HG03558 (cell line): Measurements from ENCODE around the gene PI3.

ENCODE experiments used
- ATAC-seq: cut with Tn5 transposase; IDR thresholded peaks from one replicate; pipeline ENCODE4 v1.9.1; 2021; ENCODE audit warnings: moderate number of reproducible peaks; ENCODE audit not compliant: unreplicated experiment; ENCODE audit errors: extremely low read depth

Gene PI3

DNA sequence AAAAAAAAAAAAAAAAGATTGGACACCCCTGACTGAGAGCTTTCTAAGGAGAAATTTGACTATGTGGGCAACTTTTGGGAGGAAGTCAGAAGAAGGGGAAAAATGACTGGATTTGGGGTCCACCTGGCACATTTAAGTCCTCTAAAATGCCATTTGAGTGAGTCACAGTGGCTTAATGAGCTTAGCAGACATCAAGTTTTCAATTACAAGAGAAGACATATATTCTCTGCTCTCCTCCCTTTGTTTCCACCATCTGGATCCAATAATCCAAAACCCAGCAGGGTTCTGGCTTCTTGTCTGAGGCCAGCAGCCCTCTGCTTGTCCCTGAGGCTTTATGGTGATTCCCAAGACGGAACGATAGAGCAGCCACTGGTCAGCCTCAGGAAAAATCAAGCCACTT is 6.9 kb downstream of the PI3 start:
- ATAC-seq: no peak

DNA sequence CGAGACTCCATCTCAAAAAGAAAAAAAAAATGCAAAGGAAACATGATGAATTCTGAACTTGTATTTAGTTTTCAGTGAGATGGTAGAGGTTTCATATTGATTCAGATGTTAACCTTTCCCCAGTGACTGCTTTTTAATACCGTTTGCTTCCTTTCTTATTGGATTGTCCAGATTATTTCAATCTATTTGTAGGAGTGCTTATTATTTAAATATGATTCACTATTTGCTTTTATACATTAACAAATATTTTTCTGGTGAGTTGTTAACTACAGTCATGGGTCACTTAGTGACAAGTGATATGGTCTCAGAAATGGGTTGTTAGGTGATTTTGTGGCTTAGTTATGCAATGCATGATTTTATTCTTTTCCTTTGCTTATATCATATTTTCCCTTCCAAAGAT is 8.4 kb downstream of the PI3 start:
- no peak for ATAC-seq

DNA sequence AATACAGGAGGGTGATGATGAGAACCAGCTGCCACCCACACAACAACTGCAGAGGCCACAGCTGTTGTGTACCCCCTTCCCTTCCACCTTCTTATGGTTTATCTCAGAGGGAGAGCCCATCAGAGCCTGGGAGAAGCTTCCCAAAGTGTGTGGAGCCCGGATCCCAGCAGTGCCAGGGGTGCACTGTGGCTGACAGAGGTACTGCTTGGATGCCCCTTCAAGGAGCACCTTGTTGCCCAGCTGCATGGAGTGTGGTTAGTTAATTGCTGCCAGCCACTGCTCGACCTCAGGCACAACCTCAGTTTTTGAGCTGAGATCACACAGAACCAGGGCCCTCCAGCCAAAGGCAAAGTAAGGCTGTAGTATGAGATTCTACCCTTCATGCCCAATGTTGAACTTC is 13.0 kb downstream of the PI3 start:
- ATAC-seq: no peak

DNA sequence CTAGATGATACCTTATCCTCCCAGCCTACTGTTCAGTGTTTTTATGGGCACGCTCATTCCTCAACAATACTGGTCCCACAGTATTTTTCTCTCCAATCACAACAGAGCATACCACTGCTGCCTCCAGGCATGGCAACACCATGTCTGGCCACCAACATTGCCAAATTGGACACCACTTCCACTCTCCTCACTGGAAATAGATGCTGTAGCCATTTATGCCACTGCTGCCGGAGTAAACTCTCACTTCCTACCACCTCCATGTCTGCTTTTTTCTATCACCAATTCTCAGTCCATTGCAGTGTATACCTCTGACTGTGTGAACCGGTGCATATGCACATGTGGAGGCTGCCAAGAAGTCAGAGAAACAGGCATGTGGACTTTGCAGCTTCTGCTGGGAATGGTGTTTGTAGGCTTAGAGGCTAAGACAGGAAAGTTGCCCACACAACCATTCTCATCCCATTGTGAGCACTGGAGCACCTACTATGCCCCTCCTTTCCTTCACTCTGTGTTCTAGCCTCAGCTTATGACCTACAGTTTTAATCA is 14.4 kb downstream of the PI3 start:
- no peak for ATAC-seq

DNA sequence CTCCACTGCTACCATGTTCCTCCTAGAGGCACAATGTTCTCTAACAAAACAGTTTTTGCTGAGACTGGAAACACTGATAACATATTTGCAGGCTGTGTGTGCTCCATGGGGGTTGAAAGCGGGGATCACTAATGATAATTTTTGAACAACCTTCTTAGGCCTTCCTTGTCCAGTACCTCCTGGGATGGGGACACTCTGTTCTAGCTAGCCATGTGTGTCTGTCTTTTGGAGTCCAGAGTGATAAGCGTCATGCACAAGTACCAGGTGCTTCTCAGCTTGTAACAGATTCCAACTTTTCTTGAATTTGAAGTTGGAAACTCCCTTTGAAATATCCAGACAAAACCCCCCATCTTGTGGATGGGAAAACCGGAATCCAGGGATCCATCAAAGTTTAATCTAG is 15.2 kb downstream of the PI3 start:
- no peak for ATAC-seq

GRCh38 chr20:45191926-45192325 is 17.2 kb downstream of the PI3 start:
- ATAC-seq: no peak

DNA sequence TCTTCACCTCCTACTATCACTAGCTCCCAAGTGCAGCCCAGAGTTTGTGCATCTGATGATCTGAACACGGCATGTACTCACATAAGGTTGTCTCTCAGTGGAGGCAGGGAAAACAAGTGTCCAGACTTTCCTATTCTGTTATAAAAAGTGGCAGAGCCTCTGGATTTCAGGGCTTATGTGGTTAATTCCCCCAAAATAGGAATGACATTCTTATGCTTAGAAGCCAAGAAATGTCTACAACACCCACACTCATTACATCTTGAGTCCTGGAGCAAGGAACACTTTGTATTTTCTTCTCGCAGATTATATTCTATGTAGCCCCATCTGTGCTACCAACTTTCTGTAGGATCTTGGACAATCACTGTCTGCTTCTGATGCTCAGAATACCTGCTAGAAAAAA is 18.6 kb downstream of the PI3 start:
- no peak for ATAC-seq

- ATAC-seq: no peak
Measured at GRCh38 chr20:45206725-45207124, 32.0 kb downstream of the PI3 start, which contains the start of gene SEMG1. Gene SEMG1 (plus strand): TSS chr20:45207033. CDS start chr20:45207054, 21 bp downstream.

- no peak for ATAC-seq
Measured at GRCh38 chr20:45209924-45210323, 35.2 kb downstream of the PI3 start.

GRCh38 chr20:45211569-45212474 is 37.1 kb downstream of the PI3 start:
- no peak for ATAC-seq

DNA sequence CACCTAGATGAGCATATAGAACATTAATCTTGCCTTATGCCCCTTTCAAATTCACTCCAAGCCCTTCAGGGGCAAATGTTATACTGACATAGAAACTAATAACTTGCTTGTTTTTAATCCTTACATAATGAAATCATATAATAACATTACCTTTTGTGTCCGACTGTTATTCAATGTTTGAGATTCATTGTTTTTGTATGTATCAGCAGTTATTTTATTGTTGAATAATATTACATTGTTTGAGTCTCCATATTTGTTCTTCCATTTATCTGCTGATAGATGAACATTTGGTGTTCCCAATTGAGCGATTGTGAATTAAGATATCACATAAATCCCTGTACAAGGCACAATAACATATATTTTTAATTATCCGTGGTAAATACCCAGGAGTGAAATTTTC is 38.1 kb downstream of the PI3 start:
- ATAC-seq: no peak

GRCh38 chr20:45218124-45218523 is 43.4 kb downstream of the PI3 start:
- no peak for ATAC-seq

GRCh38 chr20:45218636-45219035 is 43.9 kb downstream of the PI3 start:
- no peak for ATAC-seq

- no peak for ATAC-seq
Measured at GRCh38 chr20:45221076-45221475, 46.4 kb downstream of the PI3 start, which contains the start of gene SEMG2. Gene SEMG2 (plus strand): TSS chr20:45221373. CDS start chr20:45221390, 17 bp downstream.

DNA sequence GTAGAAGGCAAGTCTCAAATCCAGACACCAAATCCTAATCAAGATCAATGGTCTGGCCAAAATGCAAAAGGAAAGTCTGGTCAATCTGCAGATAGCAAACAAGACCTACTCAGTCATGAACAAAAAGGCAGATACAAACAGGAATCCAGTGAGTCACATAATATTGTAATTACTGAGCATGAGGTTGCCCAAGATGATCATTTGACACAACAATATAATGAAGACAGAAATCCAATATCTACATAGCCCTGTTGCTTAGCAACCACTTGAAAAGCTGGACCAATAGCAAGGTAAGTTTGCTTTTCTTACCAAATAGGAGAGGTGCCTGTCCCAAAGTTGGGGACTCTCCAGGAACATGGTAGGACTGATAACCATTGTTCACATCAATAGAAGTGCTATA is 48.4 kb downstream of the PI3 start:
- ATAC-seq: no peak
